Nucleus accumbens (tissue), 56 donors: ENCODE measurements around the gene PARD3B.

ENCODE experiments used
- DNase-seq, 56 donors: peaks; one replicate each; lab custom pipeline; 2025; lab: John Stamatoyannopoulos, UW

Gene PARD3B

GRCh38 chr2:204920776-204921175, 375.5 kb downstream of the PARD3B start:
- no peak for DNase-seq

GRCh38 chr2:204923957-204924356, 378.7 kb downstream of the PARD3B start:
- DNase-seq, result no peak

- no peak for DNase-seq
Measured at GRCh38 chr2:204931562-204931961, 386.3 kb downstream of the PARD3B start.

GRCh38 chr2:204933735-204934374, 388.6 kb downstream of the PARD3B start:
- no peak for DNase-seq

- no peak for DNase-seq
Measured at GRCh38 chr2:204944927-204945326, 399.7 kb downstream of the PARD3B start.

- DNase-seq, result no peak
Measured at GRCh38 chr2:204945376-204945775, 400.1 kb downstream of the PARD3B start.

- no peak for DNase-seq
Measured at GRCh38 chr2:204946892-204947291, 401.6 kb downstream of the PARD3B start.

- DNase-seq, result no peak
Measured at GRCh38 chr2:204947405-204947804, 402.1 kb downstream of the PARD3B start.

- no peak for DNase-seq
Measured at GRCh38 chr2:204948024-204948763, 402.9 kb downstream of the PARD3B start.

- no peak for DNase-seq
Measured at GRCh38 chr2:204948822-204949221, 403.5 kb downstream of the PARD3B start.

- DNase-seq, result no peak
Measured at GRCh38 chr2:204950695-204951346, 405.5 kb downstream of the PARD3B start.

- DNase-seq, result no peak
Measured at GRCh38 chr2:204958371-204958770, 413.1 kb downstream of the PARD3B start.

- DNase-seq, result no peak
Measured at GRCh38 chr2:204964414-204964813, 419.1 kb downstream of the PARD3B start.

- DNase-seq, result no peak
Measured at GRCh38 chr2:204966245-204966644, 421.0 kb downstream of the PARD3B start.

- DNase-seq, result peak in 7 of 56 donors; percentile 1 to 18 (median 8)
Measured at GRCh38 chr2:204967199-204967960, 422.1 kb downstream of the PARD3B start.

- no peak for DNase-seq
Measured at GRCh38 chr2:204971206-204971907, 426.1 kb downstream of the PARD3B start.

GRCh38 chr2:204972161-204972560, 426.9 kb downstream of the PARD3B start:
- DNase-seq, result no peak

- DNase-seq, result peak in 26 of 56 donors; percentile 0 to 32 (median 8)
Measured at GRCh38 chr2:204972606-204973336, 427.5 kb downstream of the PARD3B start.

GRCh38 chr2:204973616-204974015, 428.3 kb downstream of the PARD3B start:
- DNase-seq, result no peak

- no peak for DNase-seq
Measured at GRCh38 chr2:204974487-204974886, 429.2 kb downstream of the PARD3B start.
